Smooth muscle cell (in vitro differentiated cells): ENCODE data around the gene RPP40. TPM values are rescaled to one million over a fixed set of nuclear protein-coding genes. Genes with fewer than 3 reads are reported as not detected.

ENCODE experiments used
- DNase-seq: peaks from one replicate; lab custom pipeline; 2025; ENCODE audit not compliant: unreplicated experiment; lab: John Stamatoyannopoulos, UW
- H2AFZ ChIP-seq: fragments of 200-600 bp; sonication (generic); 2 replicates; pipeline ENCODE4 v1.6.0; 2016; ENCODE audit warnings: antibody characterized with exemption, low read depth, mild to moderate bottlenecking
- H3F3A ChIP-seq: fragments of 200-600 bp; sonication (generic); 2 replicates; pipeline ENCODE4 v1.6.0; 2017; ENCODE audit warnings: antibody characterized with exemption, low read depth
- H3K27ac ChIP-seq: fragments of 200-600 bp; sonication (generic); 2 replicates; pipeline ENCODE4 v1.5.1; 2016; ENCODE audit warnings: low read depth, mild to moderate bottlenecking
- H3K27me3 ChIP-seq: fragments of 200-600 bp; sonication (generic); 2 replicates; pipeline ENCODE4 v1.6.1; 2016; ENCODE audit warnings: low read depth, mild to moderate bottlenecking
- H3K36me3 ChIP-seq: fragments of 200-600 bp; sonication (generic); 2 replicates; pipeline ENCODE4 v1.5.1; 2016; ENCODE audit warnings: low read depth
- H3K4me1 ChIP-seq: fragments of 200-600 bp; sonication (generic); 2 replicates; pipeline ENCODE4 v1.5.1; 2016; ENCODE audit warnings: low read depth
- H3K4me2 ChIP-seq: fragments of 200-600 bp; sonication (generic); 2 replicates; pipeline ENCODE4 v1.6.0; 2016; ENCODE audit warnings: mild to moderate bottlenecking
- H3K4me3 ChIP-seq: fragments of 200-600 bp; sonication (generic); 2 replicates; pipeline ENCODE4 v1.5.1; 2016; ENCODE audit warnings: mild to moderate bottlenecking
- H3K79me2 ChIP-seq: fragments of 200-600 bp; sonication (generic); 2 replicates; pipeline ENCODE4 v1.6.0; 2016; ENCODE audit warnings: low read depth, mild to moderate bottlenecking
- H3K9ac ChIP-seq: fragments of 200-600 bp; sonication (generic); 2 replicates; pipeline ENCODE4 v1.6.0; 2016; ENCODE audit warnings: low read depth
- H3K9me3 ChIP-seq: fragments of 200-600 bp; sonication (generic); replicated peaks from 2 replicates; pipeline ENCODE4 v1.5.1; 2016; ENCODE audit warnings: low read depth
- H4K20me1 ChIP-seq: fragments of 200-600 bp; sonication (generic); 2 replicates; pipeline ENCODE4 v1.6.0; 2016; ENCODE audit warnings: low read depth
- WGBS: methylation state at CpG from one replicate; pipeline ENCODE4 v1.1.7; 2016; ENCODE audit warnings: low lambda C conversion rate; 5-methylcytosine and 5-hydroxymethylcytosine counted together
- polyA plus RNA-seq: library from polyadenylated mRNA; unstranded; fragments of >200 nt; fragmentation: Nextera tagmentation; extraction: Ambion mirVana; gene quantifications from 2 replicates; pipeline ENCODE4 v1.2.1, GENCODE V29; 2016
- total RNA-seq: library from RNA; depleted of rRNA; stranded (reverse); fragments of >200 nt; gene quantifications from 2 replicates; pipeline ENCODE4 v1.2.3, GENCODE V29; 2014
- TF ChIP-seq, protein P1 (sequence below): fragments of 200-600 bp; sonication (generic); IDR thresholded peaks from 2 replicates; pipeline ENCODE4 v1.5.1; 2017; ENCODE audit warnings: borderline replicate concordance, mild to moderate bottlenecking, antibody characterized with exemption; ENCODE audit not compliant: insufficient read depth, poor library complexity, severe bottlenecking

The RPP40 gene
- total and polyA plus RNA-seq, 2 experiments from 2014 or later = 6.7 to 7.7 TPM

DNA sequence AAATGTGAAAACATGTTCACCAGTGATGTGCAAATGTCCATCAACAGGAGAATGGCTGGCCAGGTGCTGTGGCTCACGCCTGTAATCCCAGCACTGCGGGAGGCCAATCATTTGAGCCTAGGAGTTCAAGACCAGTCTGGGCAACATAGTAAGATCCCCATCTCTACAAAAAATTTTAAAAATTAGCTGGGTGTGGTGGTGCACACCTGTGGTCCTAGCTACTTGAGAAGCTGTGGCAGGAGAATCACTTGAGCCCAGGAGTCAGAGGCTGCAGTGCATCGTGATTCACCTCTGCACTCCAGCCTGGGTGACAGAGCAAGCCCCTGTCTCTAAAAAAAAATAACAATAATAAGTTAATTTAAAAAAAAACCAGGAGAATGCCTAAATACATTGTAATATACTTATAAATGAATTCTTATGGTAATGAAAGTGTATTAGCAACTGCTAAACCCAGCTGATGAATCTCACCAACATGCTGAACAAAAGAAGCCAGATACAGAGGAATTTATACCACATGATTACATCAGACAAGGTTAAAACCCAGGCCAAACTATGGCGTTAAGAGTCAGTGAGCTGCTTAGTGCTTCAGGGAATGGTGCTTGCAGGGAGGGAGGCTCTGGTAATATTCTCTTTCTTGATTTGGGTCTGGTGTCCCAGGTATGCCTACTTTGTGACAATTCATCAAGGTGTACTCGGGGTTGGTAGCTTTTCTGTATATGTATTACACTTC, 36.4 kb downstream of the RPP40 start:
- H3K9me3 ChIP-seq = no peaks in the 10 kb centered on the region
- TF ChIP-seq, protein P1, sequence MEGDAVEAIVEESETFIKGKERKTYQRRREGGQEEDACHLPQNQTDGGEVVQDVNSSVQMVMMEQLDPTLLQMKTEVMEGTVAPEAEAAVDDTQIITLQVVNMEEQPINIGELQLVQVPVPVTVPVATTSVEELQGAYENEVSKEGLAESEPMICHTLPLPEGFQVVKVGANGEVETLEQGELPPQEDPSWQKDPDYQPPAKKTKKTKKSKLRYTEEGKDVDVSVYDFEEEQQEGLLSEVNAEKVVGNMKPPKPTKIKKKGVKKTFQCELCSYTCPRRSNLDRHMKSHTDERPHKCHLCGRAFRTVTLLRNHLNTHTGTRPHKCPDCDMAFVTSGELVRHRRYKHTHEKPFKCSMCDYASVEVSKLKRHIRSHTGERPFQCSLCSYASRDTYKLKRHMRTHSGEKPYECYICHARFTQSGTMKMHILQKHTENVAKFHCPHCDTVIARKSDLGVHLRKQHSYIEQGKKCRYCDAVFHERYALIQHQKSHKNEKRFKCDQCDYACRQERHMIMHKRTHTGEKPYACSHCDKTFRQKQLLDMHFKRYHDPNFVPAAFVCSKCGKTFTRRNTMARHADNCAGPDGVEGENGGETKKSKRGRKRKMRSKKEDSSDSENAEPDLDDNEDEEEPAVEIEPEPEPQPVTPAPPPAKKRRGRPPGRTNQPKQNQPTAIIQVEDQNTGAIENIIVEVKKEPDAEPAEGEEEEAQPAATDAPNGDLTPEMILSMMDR = no peak
- no peaks in the 10 kb centered on the region for H3F3A ChIP-seq
- H3K36me3 ChIP-seq = no peaks in the 10 kb centered on the region
- no peak overlapping the region for H3K4me3 ChIP-seq
- H3K79me2 ChIP-seq = no peaks in the 10 kb centered on the region
- DNase-seq = no peak
- no peak overlapping the region for H3K27ac ChIP-seq
- H3K4me2 ChIP-seq = no peak overlapping the region
- no peaks in the 10 kb centered on the region for H3K27me3 ChIP-seq
- no peak overlapping the region for H2AFZ ChIP-seq
- H3K4me1 ChIP-seq = no peaks in the 10 kb centered on the region
- WGBS = 87% methylated on average over 4 of the region's 5 CpGs
- H4K20me1 ChIP-seq = no peaks in the 10 kb centered on the region
- no peak overlapping the region for H3K9ac ChIP-seq

DNA sequence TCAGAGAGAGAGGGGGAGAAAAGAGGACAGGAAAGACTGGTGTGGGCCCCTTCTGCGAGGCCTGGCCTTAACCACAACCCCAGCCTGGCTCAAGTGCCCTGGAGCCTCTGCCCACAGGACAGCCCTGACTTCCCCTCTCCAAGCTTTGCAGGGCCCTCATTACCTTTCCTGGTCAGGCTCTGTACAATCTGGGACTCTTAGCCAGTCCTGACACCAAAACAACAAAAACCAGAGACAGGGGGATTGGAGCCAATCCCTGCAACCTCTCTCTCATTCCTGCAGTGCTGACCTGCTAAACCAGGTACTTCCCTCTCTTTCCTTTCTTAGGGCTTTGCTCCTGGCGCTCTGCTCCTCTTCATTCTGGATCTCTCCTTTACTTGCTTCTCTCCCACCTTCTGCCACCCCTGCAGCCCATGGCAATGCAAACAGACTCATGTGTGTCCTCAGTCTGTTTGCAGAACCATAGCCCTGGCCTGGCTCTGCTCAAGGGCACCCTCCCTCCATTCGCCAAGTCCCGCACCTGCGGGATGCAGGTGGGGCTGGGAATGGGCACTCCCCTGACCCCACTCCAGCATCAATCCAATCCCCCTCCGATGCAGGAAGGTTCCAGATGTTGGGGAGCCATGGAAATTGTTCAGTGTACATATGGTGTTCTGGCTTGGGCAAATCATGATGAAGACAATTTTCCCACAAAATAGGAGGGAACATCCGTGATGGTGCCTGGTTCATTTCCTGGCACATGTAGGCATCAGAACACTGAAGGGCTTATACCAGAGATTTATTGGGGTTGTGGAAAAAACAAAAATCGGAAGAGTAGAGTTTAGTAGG, 38.1 kb downstream of the RPP40 start:
- Histone ChIP-seq H3K79me2 (no peaks in the 10 kb centered on the region), H3K9me3 (no peaks in the 10 kb centered on the region), H3K4me2 (no peak overlapping the region), H3K27me3 (no peaks in the 10 kb centered on the region), H3K4me3 (no peak overlapping the region), H2AFZ (no peak overlapping the region), H3K9ac (no peak overlapping the region), H3K4me1 (no peaks in the 10 kb centered on the region), H3K27ac (no peak overlapping the region), H3F3A (no peaks in the 10 kb centered on the region), H4K20me1 (no peaks in the 10 kb centered on the region), H3K36me3 (no peaks in the 10 kb centered on the region)
- DNase-seq = no peak
- 85% methylated on average over 8 of the region's 8 CpGs for WGBS
- TF ChIP-seq, protein P1 = no peak

DNA sequence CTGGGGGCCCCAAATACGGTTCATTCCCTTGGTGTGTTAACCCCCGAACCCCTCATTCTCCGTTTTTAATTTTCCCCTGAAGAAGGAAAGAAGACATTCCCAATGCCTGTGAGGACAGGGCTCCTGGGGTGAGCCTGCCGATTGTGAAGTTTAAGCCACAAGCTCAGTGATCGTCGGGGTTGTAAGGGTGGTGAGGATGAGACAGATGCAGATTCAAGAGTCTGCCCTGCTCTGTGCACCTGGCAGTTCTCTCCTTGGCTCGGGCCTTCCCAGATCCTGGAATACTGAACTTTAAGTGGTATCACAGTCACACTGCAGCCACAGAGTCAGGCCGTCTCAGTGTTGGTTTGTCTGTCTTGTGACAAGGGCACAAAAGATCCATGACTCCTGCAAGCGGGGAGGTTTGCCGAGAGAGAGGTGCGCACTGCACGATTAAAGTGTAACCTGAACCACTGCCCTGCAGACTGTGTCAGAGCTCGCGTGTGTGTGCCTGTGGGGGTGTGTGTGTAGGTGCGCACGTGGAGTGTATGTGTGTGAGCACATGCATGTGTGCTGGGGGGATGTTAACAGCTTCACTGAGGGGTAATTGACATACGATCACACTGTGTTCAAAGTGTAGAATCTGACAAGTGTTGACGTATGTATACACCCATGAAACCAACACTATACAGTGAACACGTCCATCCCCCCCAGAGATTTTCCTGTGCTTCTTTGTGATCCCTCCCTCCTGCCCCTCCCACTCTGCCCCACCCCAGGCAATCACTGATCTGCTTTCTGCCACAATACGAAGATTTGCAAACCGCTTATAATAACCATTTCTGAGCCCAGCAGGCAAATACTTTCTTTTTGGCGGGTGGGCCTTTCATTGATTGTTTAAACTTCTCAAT, 38.9 kb downstream of the RPP40 start:
- no peak overlapping the region for H3K27ac ChIP-seq
- DNase-seq = no peak

More for the DNA sequence above, 38.9 kb downstream of the RPP40 start:
- Histone ChIP-seq H3K4me3 (no peak overlapping the region), H3K36me3 (no peaks in the 10 kb centered on the region), H3K9me3 (no peaks in the 10 kb centered on the region), H3K9ac (no peak overlapping the region), H2AFZ (no peak overlapping the region), H3K27me3 (no peaks in the 10 kb centered on the region), H3K4me1 (no peaks in the 10 kb centered on the region), H3F3A (no peaks in the 10 kb centered on the region), H4K20me1 (no peaks in the 10 kb centered on the region), H3K79me2 (no peaks in the 10 kb centered on the region), H3K4me2 (no peak overlapping the region)
- TF ChIP-seq, protein P1 = no peak
- WGBS = 80% methylated on average over 22 of the region's 22 CpGs
